22Rv1 (cell line): ENCODE results near the gene CLIC4.

Experiments used
- ZFX ChIP-seq: fragments of 450-650 bp; IDR thresholded peaks from 2 replicates; pipeline ENCODE4 v1.6.1; 2017; ENCODE audit warnings: antibody characterized with exemption, borderline replicate concordance
- TF ChIP-seq, protein P1 (sequence below): fragments of 450-650 bp; IDR thresholded peaks from 2 replicates; pipeline ENCODE4 v1.5.1; 2017; ENCODE audit warnings: mild to moderate bottlenecking

DNA sequence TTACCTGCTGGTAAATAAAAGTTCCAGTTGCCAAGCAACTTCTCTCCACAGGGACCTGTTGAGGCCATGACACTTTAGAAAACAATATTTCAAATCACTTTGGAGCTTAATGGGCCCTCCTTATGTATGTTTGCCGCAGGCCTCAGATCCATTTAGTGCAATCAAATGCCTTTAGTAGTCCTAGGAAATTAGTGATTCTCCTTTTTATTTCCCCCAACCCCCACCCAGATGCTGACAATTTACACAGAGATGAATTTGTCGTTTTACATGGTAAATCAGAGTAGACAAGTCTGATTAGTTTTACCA is 83.6 kb downstream of the CLIC4 start:
- TF ChIP-seq, protein P1, sequence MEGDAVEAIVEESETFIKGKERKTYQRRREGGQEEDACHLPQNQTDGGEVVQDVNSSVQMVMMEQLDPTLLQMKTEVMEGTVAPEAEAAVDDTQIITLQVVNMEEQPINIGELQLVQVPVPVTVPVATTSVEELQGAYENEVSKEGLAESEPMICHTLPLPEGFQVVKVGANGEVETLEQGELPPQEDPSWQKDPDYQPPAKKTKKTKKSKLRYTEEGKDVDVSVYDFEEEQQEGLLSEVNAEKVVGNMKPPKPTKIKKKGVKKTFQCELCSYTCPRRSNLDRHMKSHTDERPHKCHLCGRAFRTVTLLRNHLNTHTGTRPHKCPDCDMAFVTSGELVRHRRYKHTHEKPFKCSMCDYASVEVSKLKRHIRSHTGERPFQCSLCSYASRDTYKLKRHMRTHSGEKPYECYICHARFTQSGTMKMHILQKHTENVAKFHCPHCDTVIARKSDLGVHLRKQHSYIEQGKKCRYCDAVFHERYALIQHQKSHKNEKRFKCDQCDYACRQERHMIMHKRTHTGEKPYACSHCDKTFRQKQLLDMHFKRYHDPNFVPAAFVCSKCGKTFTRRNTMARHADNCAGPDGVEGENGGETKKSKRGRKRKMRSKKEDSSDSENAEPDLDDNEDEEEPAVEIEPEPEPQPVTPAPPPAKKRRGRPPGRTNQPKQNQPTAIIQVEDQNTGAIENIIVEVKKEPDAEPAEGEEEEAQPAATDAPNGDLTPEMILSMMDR = no peak
- TF ChIP-seq ZFX = no peak
